Gastrocnemius medialis (tissue), 4 donors: Measurements from ENCODE around the gene CAPZB. TPM values are rescaled to one million over a fixed set of nuclear protein-coding genes. Genes with fewer than 3 reads are reported as not detected.

Experiments used
- ATAC-seq, 2 donors: fragments of 150-250 bp; one replicate each; pipeline ENCODE4 v1.9.1; 2016
- DNase-seq, 2 donors: peaks; one replicate each; pipeline ENCODE4 v3.0.0-alpha.2; 2019
- H3K27ac ChIP-seq, 4 donors: fragments of 200-600 bp; sonication (generic); 1 replicate in 1 of 4; 2 replicates in 3 of 4; pipeline ENCODE4 v1.5.1; 2016 to 2018; ENCODE audit warnings: mild to moderate bottlenecking in 2 of 4, moderate library complexity in 1 of 4
- H3K27me3 ChIP-seq, 3 donors: fragments of 200-600 bp; sonication (generic) in 2 of 3; 1 replicate in 1 of 3; 2 replicates in 2 of 3; pipeline versions ENCODE4 v1.5.1 to v1.6.0; 2016 to 2019; ENCODE audit warnings: mild to moderate bottlenecking in 1 of 3, moderate library complexity in 1 of 3
- H3K36me3 ChIP-seq, 2 donors: fragments of 200-600 bp; sonication (generic) in 1 of 2; one replicate each; pipeline ENCODE4 v1.5.1; 2017 to 2018
- H3K4me1 ChIP-seq, 2 donors: fragments of 200-600 bp; sonication (generic) in 1 of 2; one replicate each; pipeline ENCODE4 v1.5.1; 2016 to 2017; ENCODE audit warnings: mild to moderate bottlenecking in 2 of 2
- H3K4me3 ChIP-seq, 4 donors: fragments of 200-600 bp; sonication (generic) in 3 of 4; 1 replicate in 1 of 4; 2 replicates in 3 of 4; pipeline ENCODE4 v1.5.1; 2016 to 2019; ENCODE audit warnings: mild to moderate bottlenecking in 2 of 4
- H3K9me3 ChIP-seq, 3 donors: fragments of 200-600 bp; sonication (generic) in 2 of 3; 1 replicate in 1 of 3; 2 replicates in 2 of 3; pipeline ENCODE4 v1.5.1; 2016 to 2019
- CTCF ChIP-seq, 5 experiments: fragments of 450-650 bp in 3 of 5; fragments of 200-600 bp in 2 of 5; sonication (generic) in 2 of 5; IDR thresholded peaks in 4 of 5; conservative IDR thresholded peaks in 1 of 5; 1 replicate in 4 of 5; 2 replicates in 1 of 5; pipeline ENCODE4 v1.5.1; 2016 to 2019; ENCODE audit warnings: antibody characterized with exemption in 5 of 5, mild to moderate bottlenecking in 3 of 5, moderate library complexity in 3 of 5
- POLR2A ChIP-seq, 2 donors: fragments of 450-650 bp; IDR thresholded peaks; one replicate each; pipeline ENCODE4 v1.6.1; 2017; ENCODE audit warnings: antibody characterized with exemption in 2 of 2, mild to moderate bottlenecking in 2 of 2, moderate library complexity in 2 of 2
- in situ Hi-C, 4 donors: fragments of 200-750 bp; cut with MboI; loops; one replicate each; pipeline versions ENCODE4 v1.15.0 to v1.8.0; 2017; ENCODE audit warnings: low sequenced_read_pairs in 4 of 4
- intact Hi-C: fragments of 100-400 bp; cut with DNase I; formaldehyde crosslinking; loops from one replicate; pipeline ENCODE4 v1.15.1; 2023; ENCODE audit warnings: low total_unique reads
- total RNA-seq, 4 donors: library from RNA; depleted of rRNA; stranded (reverse); fragments of >200 nt; gene quantifications; one replicate each; pipeline versions ENCODE4 v1.1.0 to v1.2.3, GENCODE V29; 2016

Gene CAPZB
- total RNA-seq, 4 donors from 2014 or later = 48.6 to 93.8 (median 74.9) TPM

DNA sequence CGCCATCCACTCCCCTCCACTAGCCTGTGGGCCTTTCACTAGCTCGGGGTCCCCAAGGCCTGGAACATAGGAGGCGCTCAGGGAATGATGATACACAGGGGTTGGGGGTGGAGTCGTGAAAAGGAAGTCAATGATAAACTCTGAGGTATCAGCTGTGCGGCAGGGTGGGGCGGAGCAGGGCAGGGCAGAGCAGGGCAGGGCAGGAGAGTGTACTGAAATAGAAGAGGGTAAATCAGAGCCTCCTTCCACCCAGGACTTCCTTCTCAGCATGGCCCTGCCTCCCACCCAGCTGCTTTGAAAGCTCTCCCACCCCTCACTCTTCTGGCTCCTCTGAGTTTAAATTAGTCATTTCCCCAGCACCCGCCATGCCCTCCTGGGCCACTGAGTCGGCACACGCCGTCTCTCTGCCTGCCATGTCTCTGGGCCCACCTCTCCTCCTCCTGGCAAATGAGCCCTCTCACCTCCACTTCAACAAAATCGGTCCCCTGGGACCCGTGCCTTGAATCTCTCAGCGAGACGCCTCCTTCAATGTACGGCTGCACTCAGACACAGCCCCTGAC, 16.9 kb downstream of the CAPZB start:
- TF ChIP-seq CTCF (IDR thresholded peaks at IDR 0.05 in 4 of 5, conservative IDR thresholded peaks at IDR 0.05 in 1 of 5) (no peak), POLR2A (IDR thresholded peaks at IDR 0.05) (no peak)
- DNase-seq = no peak
- ATAC-seq = peak in 1 of 2 donors; percentile 23
- peak overlapping the region; percentile 50 to 71 (median 55) for H3K27ac ChIP-seq
- H3K36me3 ChIP-seq = no peaks in the 10 kb centered on the region
- H3K4me3 ChIP-seq = no peak overlapping the region
- H3K27me3 ChIP-seq = no peaks in the 10 kb centered on the region
- peaks cover 50 to 62% of the 10 kb centered on the region in 2 donors for H3K4me1 ChIP-seq
- H3K9me3 ChIP-seq = no peaks in the 10 kb centered on the region
- intact Hi-C loops (no loop called here), in situ Hi-C loops (no loop called here)

DNA sequence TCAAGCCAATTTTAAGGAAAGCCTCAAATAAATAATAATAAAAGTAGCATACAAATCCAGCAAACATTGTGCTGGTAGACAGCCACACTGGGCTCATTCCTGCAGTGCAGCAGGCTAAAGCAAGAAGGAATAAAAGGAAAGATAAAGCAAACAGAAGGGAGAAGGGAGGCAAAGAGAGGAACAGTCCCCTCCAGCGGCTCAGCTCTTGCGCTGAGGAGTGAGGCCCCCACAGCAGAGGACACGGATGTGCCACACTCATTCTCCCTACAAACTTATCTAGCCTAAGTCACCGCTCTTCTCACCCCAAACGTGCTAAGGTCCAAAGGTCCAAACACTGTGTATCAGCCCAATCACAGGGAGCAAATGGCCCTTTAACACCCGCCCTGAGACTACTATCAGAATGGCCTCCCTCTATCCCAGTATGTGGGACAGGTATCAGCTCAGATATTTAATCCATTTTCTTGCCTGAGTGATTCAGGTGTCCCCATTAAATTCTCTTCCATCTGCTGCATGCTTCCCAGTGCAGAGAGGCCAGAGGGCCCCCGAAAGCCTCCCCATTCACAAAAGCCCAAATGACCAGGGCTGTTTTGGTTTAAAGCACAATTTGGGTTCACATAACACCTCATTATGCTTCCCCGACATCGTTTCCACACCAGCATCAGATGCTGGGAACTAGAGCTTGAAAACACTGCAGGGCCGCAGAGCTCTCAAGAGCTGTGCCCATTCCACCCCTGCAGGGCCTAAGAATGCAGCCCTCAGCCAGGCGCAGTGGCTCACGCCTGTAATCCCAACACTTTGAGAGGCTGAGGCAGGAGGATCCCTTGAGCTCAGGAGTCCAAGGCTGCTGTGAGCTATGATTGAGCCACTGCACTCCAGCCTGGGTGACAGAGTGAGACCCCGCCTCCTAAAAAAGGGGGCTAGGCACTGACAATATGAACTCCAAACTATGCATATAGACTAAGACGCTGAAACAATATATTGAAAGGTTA, 17.8 kb downstream of the CAPZB start:
- ATAC-seq (no peak), DNase-seq (no peak)
- Histone ChIP-seq H3K9me3 (no peaks in the 10 kb centered on the region), H3K4me3 (no peak overlapping the region), H3K4me1 (peaks cover 57 to 71% of the 10 kb centered on the region in 2 donors), H3K36me3 (no peaks in the 10 kb centered on the region), H3K27me3 (no peaks in the 10 kb centered on the region), H3K27ac (no peak overlapping the region)
- intact Hi-C loops (no loop called here), in situ Hi-C loops (no loop called here)
- TF ChIP-seq POLR2A (IDR thresholded peaks at IDR 0.05) (no peak), CTCF (IDR thresholded peaks at IDR 0.05 in 4 of 5, conservative IDR thresholded peaks at IDR 0.05 in 1 of 5) (no peak)

DNA sequence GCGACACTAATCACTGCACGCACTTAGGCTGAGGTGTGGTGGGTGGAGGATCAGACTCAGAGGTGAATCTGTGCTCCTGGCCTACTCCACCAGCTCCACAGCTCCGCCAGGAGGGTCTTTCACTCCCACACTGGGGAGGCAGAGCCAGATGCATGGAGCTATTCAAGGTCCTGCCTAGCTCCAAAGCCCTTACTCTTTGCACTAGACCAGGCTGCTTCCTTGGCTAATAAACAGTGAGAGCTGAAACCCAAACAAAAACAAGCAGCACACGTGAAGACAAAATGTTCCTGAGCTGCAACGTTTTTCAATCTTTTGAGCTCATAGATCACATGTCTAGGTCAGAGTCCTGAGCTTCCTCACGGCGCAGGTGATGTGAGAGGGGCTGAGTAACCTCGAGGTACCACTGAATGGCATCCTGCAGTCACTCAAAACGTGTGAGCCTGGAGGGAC, 19.2 kb downstream of the CAPZB start:
- TF ChIP-seq POLR2A (IDR thresholded peaks at IDR 0.05) = no peak
- TF ChIP-seq CTCF (IDR thresholded peaks at IDR 0.05 in 4 of 5, conservative IDR thresholded peaks at IDR 0.05 in 1 of 5) = no peak
- H3K4me3 ChIP-seq = no peak overlapping the region
- no peaks in the 10 kb centered on the region for H3K9me3 ChIP-seq
- DNase-seq = no peak
- in situ Hi-C loops (no loop called here), intact Hi-C loops (no loop called here)
- peak in 1 of 2 donors; percentile 20 for ATAC-seq
- peak overlapping the region in 3 of 4 donors; percentile 7 to 35 (median 15) for H3K27ac ChIP-seq
- H3K27me3 ChIP-seq = no peaks in the 10 kb centered on the region
- no peaks in the 10 kb centered on the region for H3K36me3 ChIP-seq
- peaks cover 59 to 76% of the 10 kb centered on the region in 2 donors for H3K4me1 ChIP-seq

- in situ Hi-C loops = no loop called here
- Histone ChIP-seq H3K9me3 (no peaks in the 10 kb centered on the region), H3K27ac (peak overlapping the region in 3 of 4 donors; percentile 7 to 35 (median 15)), H3K27me3 (no peaks in the 10 kb centered on the region), H3K4me3 (no peak overlapping the region), H3K4me1 (peaks cover 59 to 76% of the 10 kb centered on the region in 2 donors), H3K36me3 (no peaks in the 10 kb centered on the region)
- DNase-seq (no peak), ATAC-seq (no peak)
- TF ChIP-seq CTCF (IDR thresholded peaks at IDR 0.05 in 4 of 5, conservative IDR thresholded peaks at IDR 0.05 in 1 of 5) (no peak), POLR2A (IDR thresholded peaks at IDR 0.05) (no peak)
- intact Hi-C loops = no loop called here
These were observed 19.7 kb downstream of the CAPZB start for GRCh38 chr1:19465650-19466049.
